GM18498 (cell line): ENCODE data around the gene PCP4.

ENCODE experiments used
- ATAC-seq: cut with Tn5 transposase; IDR thresholded peaks from one replicate; pipeline ENCODE4 v1.9.1; 2021; ENCODE audit warnings: mild to moderate bottlenecking, moderate library complexity; ENCODE audit not compliant: unreplicated experiment

Gene PCP4

GRCh38 chr21:39969691-39970364 is 102.6 kb downstream of the PCP4 start:
- ATAC-seq: no peak

GRCh38 chr21:39971956-39972355 is 104.7 kb downstream of the PCP4 start:
- no peak for ATAC-seq

- no peak for ATAC-seq
Observed at GRCh38 chr21:39972471-39972870, 105.2 kb downstream of the PCP4 start.

- ATAC-seq: no peak
Observed at GRCh38 chr21:39972976-39973770, 105.9 kb downstream of the PCP4 start.

GRCh38 chr21:39976800-39977199 is 109.6 kb downstream of the PCP4 start:
- ATAC-seq: no peak
